ENCODE results near the gene POLN. TPM values are rescaled to one million over a fixed set of nuclear protein-coding genes. Genes with fewer than 3 reads are reported as not detected.

The POLN gene
- total RNA-seq, 3 donors from 2014 or later: 0.61 to 2.3 (median 0.90) TPM

GRCh38 chr4:2253160-2254084 is 11.5 kb upstream of the POLN start:
- H3K9me3 Mint-ChIP-seq: no peaks in the 10 kb centered on the region

DNA sequence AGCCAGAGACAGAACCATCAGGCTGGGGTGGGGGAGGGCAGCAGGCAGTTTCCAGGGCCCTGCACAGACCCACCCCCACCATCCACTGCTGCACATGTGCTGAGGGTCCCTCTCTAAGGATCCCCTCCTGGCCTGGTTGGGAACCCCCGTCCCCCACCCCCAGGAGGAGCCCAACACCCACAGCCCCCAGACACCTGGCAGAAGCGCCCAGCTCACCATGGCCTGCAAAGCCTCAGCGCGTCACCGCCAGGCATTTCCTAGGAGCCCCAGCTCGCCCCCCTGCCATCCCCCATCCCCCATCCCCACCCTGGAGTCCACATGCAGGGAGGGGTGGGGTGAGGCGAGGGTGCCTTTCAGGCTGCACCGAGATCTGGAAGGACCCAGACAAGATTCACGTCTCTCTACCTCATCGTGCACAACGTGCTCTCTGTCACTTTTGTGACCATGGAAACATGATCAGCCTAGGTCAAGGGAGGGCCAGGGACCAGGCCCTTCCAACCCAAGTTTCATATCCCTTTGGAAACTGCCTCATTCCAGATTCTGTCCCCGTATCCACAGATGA is 10.7 kb upstream of the POLN start:
- H3K4me3 Mint-ChIP-seq: no peak overlapping the region
- H3K36me3 Mint-ChIP-seq (ENCODE audit: insufficient read depth): peaks cover 9% of the 10 kb centered on the region

More at GRCh38 chr4:2253160-2254084, 11.5 kb upstream of the POLN start:
- peaks cover 4% of the 10 kb centered on the region for H3K4me1 Mint-ChIP-seq (ENCODE audit: low read depth)
- H3K36me3 Mint-ChIP-seq (ENCODE audit: insufficient read depth): peaks cover 9% of the 10 kb centered on the region
- ATAC-seq (no peak), DNase-seq (no peak)
- H3K4me3 Mint-ChIP-seq: no peak overlapping the region
- H3K27me3 Mint-ChIP-seq (ENCODE audit: low read depth): no peaks in the 10 kb centered on the region

GRCh38 chr4:2251795-2252529 is 10.0 kb upstream of the POLN start:
- ATAC-seq (no peak), DNase-seq (peak; percentile 4)
- no peak overlapping the region for H3K4me3 Mint-ChIP-seq
- peaks cover 4% of the 10 kb centered on the region for H3K4me1 Mint-ChIP-seq (ENCODE audit: low read depth)
- H3K27me3 Mint-ChIP-seq (ENCODE audit: low read depth): no peaks in the 10 kb centered on the region
- no peaks in the 10 kb centered on the region for H3K9me3 Mint-ChIP-seq
- peaks cover 9% of the 10 kb centered on the region for H3K36me3 Mint-ChIP-seq (ENCODE audit: insufficient read depth)

More for the DNA sequence above, 10.7 kb upstream of the POLN start:
- ATAC-seq (no peak), DNase-seq (peak; percentile 4)
- Mint-ChIP-seq H3K9me3 (no peaks in the 10 kb centered on the region), H3K27me3 (ENCODE audit: low read depth) (no peaks in the 10 kb centered on the region), H3K4me1 (ENCODE audit: low read depth) (peaks cover 4% of the 10 kb centered on the region)

GRCh38 chr4:2251073-2251794 is 9.3 kb upstream of the POLN start:
- DNase-seq: no peak
- H3K9me3 Mint-ChIP-seq: no peaks in the 10 kb centered on the region
- H3K27me3 Mint-ChIP-seq (ENCODE audit: low read depth): no peaks in the 10 kb centered on the region
- peaks cover 9% of the 10 kb centered on the region for H3K36me3 Mint-ChIP-seq (ENCODE audit: insufficient read depth)
- no peak for ATAC-seq
- H3K4me3 Mint-ChIP-seq: no peak overlapping the region
- H3K4me1 Mint-ChIP-seq (ENCODE audit: low read depth): peaks cover 1% of the 10 kb centered on the region

DNA sequence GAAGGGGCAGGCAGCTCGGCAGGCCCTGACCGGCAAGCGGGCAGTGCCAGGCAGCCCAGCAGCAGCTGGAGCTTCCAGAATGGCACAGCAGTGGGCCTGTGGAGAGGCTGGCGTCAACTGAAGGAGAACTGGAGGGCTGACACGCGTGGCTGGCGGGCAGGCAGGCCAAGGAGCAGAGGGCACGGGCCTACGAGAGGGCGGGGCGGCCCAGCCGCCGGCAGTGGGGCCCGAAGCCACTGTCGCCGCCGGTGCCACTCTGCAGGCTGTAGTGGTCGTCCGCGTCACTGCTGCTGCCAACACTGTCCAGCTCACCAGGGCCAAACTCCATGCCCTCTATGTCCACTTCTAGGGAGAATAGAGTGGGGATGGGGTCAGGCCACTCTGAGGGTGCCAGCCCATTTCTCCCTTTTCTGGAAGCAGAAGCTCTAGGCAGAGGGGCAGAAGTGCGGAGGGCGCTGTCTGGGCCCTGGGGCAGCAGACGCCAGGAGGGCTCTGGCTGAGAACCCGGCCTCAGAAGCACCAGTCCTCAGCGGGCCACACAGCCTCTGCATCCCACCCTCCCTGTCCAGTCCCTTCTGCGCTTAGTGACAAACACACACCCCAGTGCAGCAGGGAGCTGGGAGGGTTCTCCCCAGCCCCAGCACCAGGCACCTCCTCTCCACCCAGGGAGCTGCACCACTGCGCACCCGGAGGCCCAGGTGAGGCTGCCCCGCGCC is 8.6 kb upstream of the POLN start:
- no peaks in the 10 kb centered on the region for H3K27me3 Mint-ChIP-seq (ENCODE audit: low read depth)
- no peak overlapping the region for H3K4me3 Mint-ChIP-seq
- no peak for DNase-seq
- H3K9me3 Mint-ChIP-seq: no peaks in the 10 kb centered on the region
- peaks cover 4% of the 10 kb centered on the region for H3K4me1 Mint-ChIP-seq (ENCODE audit: low read depth)
- H3K36me3 Mint-ChIP-seq (ENCODE audit: insufficient read depth): peaks cover 9% of the 10 kb centered on the region
- ATAC-seq: no peak

GRCh38 chr4:2249526-2250356 is 7.8 kb upstream of the POLN start:
- Mint-ChIP-seq H3K9me3 (no peaks in the 10 kb centered on the region), H3K36me3 (ENCODE audit: insufficient read depth) (peaks cover 7% of the 10 kb centered on the region), H3K4me1 (ENCODE audit: low read depth) (peaks cover 9% of the 10 kb centered on the region), H3K4me3 (no peak overlapping the region), H3K27me3 (ENCODE audit: low read depth) (no peaks in the 10 kb centered on the region)
- no peak for ATAC-seq
- DNase-seq: no peak

DNA sequence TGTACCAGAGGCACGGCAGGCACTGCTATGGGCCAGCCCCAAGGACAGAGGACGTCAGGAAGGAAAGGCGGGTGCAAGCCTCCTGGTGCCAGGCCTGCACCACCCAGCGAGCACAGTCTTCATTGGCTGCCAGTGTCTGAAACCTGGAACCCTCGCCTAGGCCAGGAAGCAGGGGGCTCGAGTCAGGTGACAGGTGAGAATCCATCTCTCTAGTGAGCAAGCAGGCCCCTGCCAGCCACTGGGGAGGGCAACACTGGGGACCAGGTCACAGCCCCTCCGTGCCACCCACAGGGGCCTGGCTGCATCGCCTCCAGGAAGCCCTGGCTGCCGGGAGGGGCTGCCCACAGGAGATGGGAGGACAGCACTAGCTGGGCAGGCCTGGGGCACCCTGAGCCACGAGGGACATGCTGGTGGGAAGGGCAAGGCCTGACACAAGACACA is 6.9 kb upstream of the POLN start:
- ATAC-seq (no peak), DNase-seq (no peak)
- Mint-ChIP-seq H3K4me3 (no peak overlapping the region), H3K27me3 (ENCODE audit: low read depth) (no peaks in the 10 kb centered on the region), H3K9me3 (no peaks in the 10 kb centered on the region), H3K4me1 (ENCODE audit: low read depth) (peaks cover 11% of the 10 kb centered on the region), H3K36me3 (ENCODE audit: insufficient read depth) (no peaks in the 10 kb centered on the region)

DNA sequence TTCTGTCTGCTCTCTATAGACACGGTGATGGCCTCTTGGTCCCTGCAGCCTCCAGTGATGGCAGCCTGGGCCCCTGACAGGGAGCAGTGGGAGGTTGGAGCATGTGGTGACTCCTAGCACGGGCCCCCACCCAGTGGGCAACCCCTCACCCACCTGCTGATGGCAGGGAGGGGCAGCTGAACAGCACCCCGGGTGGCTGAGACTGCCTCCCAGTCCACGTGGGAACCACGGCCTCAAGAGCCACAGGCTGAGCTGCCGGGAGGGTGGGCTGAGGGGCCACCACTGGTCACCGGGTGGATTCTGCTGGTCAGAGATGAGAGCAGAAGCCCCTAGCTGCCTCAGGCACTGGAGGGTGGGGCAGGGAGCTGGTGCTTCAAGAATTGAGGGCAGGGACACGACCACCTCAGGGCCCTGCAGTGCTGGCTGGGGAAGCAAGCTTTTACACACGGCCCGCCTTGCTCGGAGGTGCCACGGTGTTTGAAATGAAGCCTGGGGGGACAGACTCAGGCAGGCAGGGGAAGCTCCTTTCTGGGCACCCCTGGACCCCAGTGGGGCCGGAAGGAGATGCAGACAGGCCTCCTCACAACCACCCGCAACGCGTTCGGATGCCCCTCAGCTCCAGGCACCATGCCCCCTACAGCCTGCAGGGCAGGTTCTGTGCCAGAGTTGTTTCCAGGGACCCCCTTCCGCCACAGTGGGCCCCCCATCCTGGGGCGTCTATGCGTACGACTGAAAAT is 6.3 kb upstream of the POLN start:
- H3K9me3 Mint-ChIP-seq: no peaks in the 10 kb centered on the region
- no peaks in the 10 kb centered on the region for H3K27me3 Mint-ChIP-seq (ENCODE audit: low read depth)
- no peak for DNase-seq
- no peak for ATAC-seq
- H3K4me1 Mint-ChIP-seq (ENCODE audit: low read depth): peaks cover 17% of the 10 kb centered on the region
- H3K4me3 Mint-ChIP-seq: no peak overlapping the region
- no peaks in the 10 kb centered on the region for H3K36me3 Mint-ChIP-seq (ENCODE audit: insufficient read depth)

- no peak for DNase-seq
These were observed 5.5 kb upstream of the POLN start for GRCh38 chr4:2247128-2248043.

GRCh38 chr4:2246384-2247127 is 4.6 kb upstream of the POLN start:
- H3K27me3 Mint-ChIP-seq (ENCODE audit: low read depth): no peaks in the 10 kb centered on the region
- no peaks in the 10 kb centered on the region for H3K36me3 Mint-ChIP-seq (ENCODE audit: insufficient read depth)
- peaks cover 19% of the 10 kb centered on the region for H3K4me1 Mint-ChIP-seq (ENCODE audit: low read depth)
- ATAC-seq (no peak), DNase-seq (no peak)
- H3K4me3 Mint-ChIP-seq: no peak overlapping the region
- no peaks in the 10 kb centered on the region for H3K9me3 Mint-ChIP-seq

More at GRCh38 chr4:2247128-2248043, 5.5 kb upstream of the POLN start:
- H3K36me3 Mint-ChIP-seq (ENCODE audit: insufficient read depth): no peaks in the 10 kb centered on the region
- peaks cover 18% of the 10 kb centered on the region for H3K4me1 Mint-ChIP-seq (ENCODE audit: low read depth)
- no peak for ATAC-seq
- H3K27me3 Mint-ChIP-seq (ENCODE audit: low read depth): no peaks in the 10 kb centered on the region
- no peak overlapping the region for H3K4me3 Mint-ChIP-seq
- H3K9me3 Mint-ChIP-seq: no peaks in the 10 kb centered on the region

- ATAC-seq: no peak
- no peak overlapping the region for H3K4me3 Mint-ChIP-seq
- H3K27me3 Mint-ChIP-seq (ENCODE audit: low read depth): no peaks in the 10 kb centered on the region
- DNase-seq: no peak
- H3K4me1 Mint-ChIP-seq (ENCODE audit: low read depth): peaks cover 21% of the 10 kb centered on the region
- H3K9me3 Mint-ChIP-seq: no peaks in the 10 kb centered on the region
- no peaks in the 10 kb centered on the region for H3K36me3 Mint-ChIP-seq (ENCODE audit: insufficient read depth)
These were observed 3.9 kb upstream of the POLN start for GRCh38 chr4:2245787-2246275.
